Retinal pigment epithelial cell (primary cell): ENCODE measurements around the gene BBS9.

Experiments used
- DNase-seq: peaks from one replicate; pipeline ENCODE4 v3.0.0-alpha.2; 2010; ENCODE audit warnings: low read depth
- H3K4me3 ChIP-seq: 2 replicates; pipeline ENCODE4 v1.5.1; 2011; ENCODE audit warnings: mild to moderate bottlenecking, low read length, control low read depth, moderate library complexity
- CTCF ChIP-seq: conservative IDR thresholded peaks from 2 replicates; pipeline ENCODE4 v1.5.1; 2011; ENCODE audit warnings: low read depth, low read length, control low read depth, inconsistent platforms

BBS9 gene

GRCh38 chr7:33534833-33535232, 405.5 kb downstream of the BBS9 start:
- no peak for DNase-seq
- no peak for TF ChIP-seq CTCF
- no peak overlapping the region for H3K4me3 ChIP-seq

GRCh38 chr7:33535989-33536388, 406.6 kb downstream of the BBS9 start:
- TF ChIP-seq CTCF: no peak
- no peak for DNase-seq
- no peak overlapping the region for H3K4me3 ChIP-seq

GRCh38 chr7:33536398-33537103, 407.2 kb downstream of the BBS9 start:
- no peak for TF ChIP-seq CTCF
- H3K4me3 ChIP-seq: no peak overlapping the region
- DNase-seq: no peak

GRCh38 chr7:33537104-33537477, 407.7 kb downstream of the BBS9 start:
- no peak for TF ChIP-seq CTCF
- H3K4me3 ChIP-seq: no peak overlapping the region
- DNase-seq: no peak

- no peak for DNase-seq
- no peak for TF ChIP-seq CTCF
- no peak overlapping the region for H3K4me3 ChIP-seq
Measured at GRCh38 chr7:33539198-33539597, 409.8 kb downstream of the BBS9 start.

GRCh38 chr7:33539659-33540400, 410.5 kb downstream of the BBS9 start:
- DNase-seq: no peak
- TF ChIP-seq CTCF: no peak
- no peak overlapping the region for H3K4me3 ChIP-seq

GRCh38 chr7:33547880-33548279, 418.5 kb downstream of the BBS9 start:
- H3K4me3 ChIP-seq: no peak overlapping the region
- no peak for DNase-seq
- TF ChIP-seq CTCF: no peak
